Measurements from ENCODE around the gene FBXL15. TPM values are rescaled to one million over a fixed set of nuclear protein-coding genes. Genes with fewer than 3 reads are reported as not detected.

FBXL15 gene
- total RNA-seq, 4 donors from 2014 or later, result 14.2 to 34.8 (median 21.0) TPM

DNA sequence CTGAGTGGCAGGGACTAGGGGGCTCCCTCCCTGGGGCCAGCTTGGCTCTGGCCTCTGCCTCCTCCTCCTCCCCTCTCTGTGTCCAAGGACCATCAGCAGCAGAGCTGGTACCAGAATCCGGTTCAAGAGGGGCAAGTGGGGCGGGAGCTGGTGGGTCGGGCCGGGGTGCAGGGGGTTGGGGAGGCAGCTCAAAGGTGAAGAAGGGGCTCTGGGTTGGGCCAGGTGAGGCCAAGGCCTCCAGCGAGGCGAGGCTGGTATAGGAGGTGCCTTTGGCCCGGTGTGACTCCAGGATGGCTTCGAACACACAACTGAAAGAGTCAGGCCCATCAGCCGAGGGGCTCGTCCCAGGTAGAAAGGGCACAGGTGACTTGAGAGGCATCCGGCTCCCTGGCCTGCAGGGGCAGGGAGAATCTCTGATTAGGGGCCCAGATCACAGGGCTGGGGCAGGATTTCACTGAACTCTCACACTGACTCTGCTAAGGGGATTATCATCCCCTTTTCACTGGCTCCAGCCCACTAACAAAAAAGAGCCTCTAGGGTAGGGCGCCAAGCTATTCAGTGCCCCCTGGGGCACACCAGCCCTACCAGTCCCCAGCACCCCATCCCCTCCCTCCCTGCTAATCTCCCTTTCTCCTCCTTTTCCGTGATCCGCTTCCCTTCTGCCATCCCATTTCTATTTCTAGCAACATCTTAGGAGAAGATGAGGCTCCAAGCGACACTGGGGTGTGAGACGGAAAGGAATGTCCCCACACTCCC is 6.7 kb upstream of the FBXL15 start:
- H3K27me3 ChIP-seq, result peaks cover 68 to 95% (median 80%) of the 10 kb centered on the region in 3 donors
- no peak for DNase-seq
- no peaks in the 10 kb centered on the region for H3K36me3 ChIP-seq
- no peak overlapping the region for H3K4me3 ChIP-seq
- no peaks in the 10 kb centered on the region for H3K9me3 ChIP-seq
- in situ Hi-C loops (cut with MboI; ENCODE audit: low sequenced_read_pairs in 4 of 4) (no loop called here), intact Hi-C loops (cut with DNase I; ENCODE audit: low total_unique reads) (no loop called here)
- ATAC-seq, result no peak
- H3K27ac ChIP-seq, result no peak overlapping the region
- TF ChIP-seq POLR2A (IDR thresholded peaks at IDR 0.05) (no peak), CTCF (IDR thresholded peaks at IDR 0.05 in 4 of 5, conservative IDR thresholded peaks at IDR 0.05 in 1 of 5) (no peak)
- peaks cover under 1 to 1% of the 10 kb centered on the region in 2 donors for H3K4me1 ChIP-seq

DNA sequence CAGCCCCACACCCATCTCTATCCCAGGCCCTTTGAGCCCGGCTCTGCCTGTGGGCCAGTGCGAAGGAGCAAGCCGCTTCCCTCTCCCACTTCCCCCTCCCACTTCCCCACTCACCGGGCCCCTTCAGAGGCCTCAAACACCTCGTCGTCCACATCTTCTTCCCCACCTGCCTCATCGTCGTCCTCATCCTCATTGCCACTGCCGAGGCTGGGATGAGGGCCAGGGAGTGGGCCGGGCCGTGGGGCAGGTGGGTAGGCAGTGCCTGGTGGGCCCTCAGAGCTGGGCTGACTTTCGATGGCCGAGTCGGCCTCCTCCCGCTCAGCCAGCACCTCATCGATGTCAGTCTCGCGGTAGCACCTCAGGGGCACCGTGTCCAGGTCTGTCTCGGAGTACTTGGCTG is 5.9 kb upstream of the FBXL15 start:
- in situ Hi-C loops (cut with MboI; ENCODE audit: low sequenced_read_pairs in 4 of 4), result no loop called here
- Histone ChIP-seq H3K9me3 (no peaks in the 10 kb centered on the region), H3K27me3 (peaks cover 64 to 90% (median 73%) of the 10 kb centered on the region in 3 donors), H3K4me1 (peaks cover 9% of the 10 kb centered on the region in 2 donors), H3K4me3 (no peak overlapping the region), H3K36me3 (no peaks in the 10 kb centered on the region), H3K27ac (no peak overlapping the region)
- TF ChIP-seq POLR2A (IDR thresholded peaks at IDR 0.05) (no peak), CTCF (IDR thresholded peaks at IDR 0.05 in 4 of 5, conservative IDR thresholded peaks at IDR 0.05 in 1 of 5) (no peak)
- no peak for ATAC-seq
- intact Hi-C loops (cut with DNase I; ENCODE audit: low total_unique reads), result no loop called here
- no peak for DNase-seq

DNA sequence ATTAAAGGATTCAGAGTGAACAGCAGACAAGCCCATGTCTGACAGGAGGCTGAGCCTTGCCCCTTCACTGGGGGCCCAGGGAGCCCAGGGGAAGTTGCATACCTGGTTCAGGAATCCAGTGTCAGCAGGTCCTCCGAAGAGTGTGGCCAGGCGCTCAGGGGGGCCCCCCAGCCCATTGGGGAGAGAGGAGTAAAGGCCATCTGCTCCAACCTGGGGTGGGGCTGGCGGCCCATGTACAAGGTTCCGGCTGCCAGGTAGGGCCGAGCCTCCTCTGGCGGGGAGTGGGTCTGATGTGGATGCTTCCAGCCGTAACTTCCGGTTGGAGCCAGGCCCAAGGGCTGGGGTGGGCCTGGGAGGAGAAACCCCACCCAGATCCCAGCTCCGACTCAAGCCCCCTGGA is 4.4 kb upstream of the FBXL15 start:
- ATAC-seq, result no peak
- Histone ChIP-seq H3K27me3 (peaks cover 50 to 74% (median 58%) of the 10 kb centered on the region in 3 donors), H3K9me3 (no peaks in the 10 kb centered on the region), H3K27ac (no peak overlapping the region), H3K4me3 (no peak overlapping the region), H3K36me3 (no peaks in the 10 kb centered on the region), H3K4me1 (peaks cover 16% of the 10 kb centered on the region in 2 donors)
- in situ Hi-C loops (cut with MboI; ENCODE audit: low sequenced_read_pairs in 4 of 4) (no loop called here), intact Hi-C loops (cut with DNase I; ENCODE audit: low total_unique reads) (no loop called here)
- TF ChIP-seq POLR2A (IDR thresholded peaks at IDR 0.05) (no peak), CTCF (IDR thresholded peaks at IDR 0.05 in 4 of 5, conservative IDR thresholded peaks at IDR 0.05 in 1 of 5) (no peak)
- DNase-seq, result no peak

DNA sequence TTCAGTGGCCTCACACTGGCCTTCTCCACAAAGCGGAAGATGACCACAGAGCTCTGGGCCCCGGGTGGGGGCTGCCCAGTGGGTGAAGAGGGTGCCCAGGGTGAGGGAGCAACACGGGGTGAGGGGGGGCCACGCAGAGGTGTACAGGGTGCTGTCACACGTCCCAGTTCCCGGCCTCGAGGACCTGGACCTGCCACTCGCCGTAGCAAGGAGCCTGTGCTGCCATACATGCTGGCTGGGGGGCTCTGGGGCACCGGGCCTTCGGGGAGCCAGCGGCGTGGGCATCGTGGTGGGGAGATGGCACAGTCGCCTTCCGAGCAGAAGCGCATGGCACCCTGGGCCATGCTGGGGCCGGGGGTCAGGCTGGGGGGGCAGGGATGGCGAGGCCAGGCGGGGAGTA is 3.9 kb upstream of the FBXL15 start:
- H3K27ac ChIP-seq, result no peak overlapping the region
- H3K27me3 ChIP-seq, result peaks cover 46 to 70% (median 54%) of the 10 kb centered on the region in 3 donors
- H3K4me1 ChIP-seq, result peaks cover 16% of the 10 kb centered on the region in 2 donors
- no peaks in the 10 kb centered on the region for H3K9me3 ChIP-seq
- intact Hi-C loops (cut with DNase I; ENCODE audit: low total_unique reads), result no loop called here
- no peak for TF ChIP-seq POLR2A (IDR thresholded peaks at IDR 0.05)
- no peak for TF ChIP-seq CTCF (IDR thresholded peaks at IDR 0.05 in 4 of 5, conservative IDR thresholded peaks at IDR 0.05 in 1 of 5)
- in situ Hi-C loops (cut with MboI; ENCODE audit: low sequenced_read_pairs in 4 of 4), result no loop called here
- DNase-seq (no peak), ATAC-seq (no peak)
- no peak overlapping the region for H3K4me3 ChIP-seq
- no peaks in the 10 kb centered on the region for H3K36me3 ChIP-seq
